IMR-90 (cell line): ENCODE results near the gene DACT2. TPM values are rescaled to one million over a fixed set of nuclear protein-coding genes. Genes with fewer than 3 reads are reported as not detected.

Experiments used
- ATAC-seq: fragments of 200-7000 bp; cut with Tn5 transposase; 2 replicates; pipeline ENCODE4 v1.9.1; 2020; ENCODE audit warnings: low read depth, mild to moderate bottlenecking, moderate library complexity
- BruUV-seq: library from RNA; stranded (reverse); fragments of 400-500 nt; replicated peaks from 2 replicates; lab custom pipeline; 2021; lab: Mats Ljungman, UMichigan
- CTCF ChIA-PET: fragments of 300-600 bp; formaldehyde crosslinking; extraction: SDS; loops from one replicate; lab custom pipeline; 2021; ENCODE audit warnings: antibody characterized with exemption; lab: Yijun Ruan, JAX
- POLR2A ChIA-PET: fragments of 300-600 bp; sonication (Branson Sonifier 250); formaldehyde crosslinking; loops from one replicate; lab custom pipeline; 2022; ENCODE audit warnings: antibody characterized with exemption; ENCODE audit not compliant: unreplicated experiment; lab: Charles Lee
- DNase-seq: peaks from one replicate; pipeline ENCODE4 v3.0.0; 2013
- H2AFZ ChIP-seq: replicated peaks from 2 replicates; pipeline ENCODE3; 2013; ENCODE audit warnings: low read length, mild to moderate bottlenecking; ENCODE audit not compliant: poor library complexity
- H2AK5ac ChIP-seq: 2 replicates; pipeline ENCODE4 v1.6.1; 2013; ENCODE audit warnings: low read depth, low read length, inconsistent platforms
- H2AK9ac ChIP-seq: replicated peaks from 2 replicates; pipeline ENCODE3; 2013; ENCODE audit warnings: mild to moderate bottlenecking, low read depth, low read length, moderate library complexity; ENCODE audit not compliant: poor library complexity
- H2BK120ac ChIP-seq: 2 replicates; pipeline ENCODE4 v1.6.1; 2013; ENCODE audit warnings: low read depth, low read length, inconsistent platforms
- H2BK15ac ChIP-seq: 3 replicates; pipeline ENCODE4 v1.6.1; 2013; ENCODE audit warnings: low read depth, low read length, inconsistent platforms
- H2BK20ac ChIP-seq: 2 replicates; pipeline ENCODE4 v1.6.1; 2013; ENCODE audit warnings: low read depth, mild to moderate bottlenecking, inconsistent platforms, low read length, moderate library complexity
- H2BK5ac ChIP-seq: 2 replicates; pipeline ENCODE4 v1.6.1; 2013; ENCODE audit warnings: mild to moderate bottlenecking, low read depth, low read length, inconsistent platforms; ENCODE audit not compliant: poor library complexity, severe bottlenecking
- H3K14ac ChIP-seq: replicated peaks from 2 replicates; pipeline ENCODE4 v1.6.1; 2013; ENCODE audit warnings: low read depth, low read length, inconsistent platforms
- H3K18ac ChIP-seq: 2 replicates; pipeline ENCODE4 v1.6.1; 2013; ENCODE audit warnings: low read depth, low read length, control low read depth
- H3K23ac ChIP-seq: 2 replicates; pipeline ENCODE4 v1.6.1; 2013; ENCODE audit warnings: low read depth, low read length, inconsistent platforms
- H3K27ac ChIP-seq: 2 replicates; pipeline ENCODE4 v1.5.1; 2013; ENCODE audit warnings: mild to moderate bottlenecking, control low read depth, low read length; ENCODE audit not compliant: insufficient read depth
- H3K27me3 ChIP-seq: 2 replicates; pipeline ENCODE4 v1.6.1; 2013; ENCODE audit warnings: low read length; ENCODE audit not compliant: control insufficient read depth, insufficient read depth
- H3K36me3 ChIP-seq: 2 replicates; pipeline ENCODE4 v1.6.1; 2013; ENCODE audit warnings: low read length, mixed read lengths; ENCODE audit not compliant: control insufficient read depth, insufficient read depth
- H3K4ac ChIP-seq: 2 replicates; pipeline ENCODE4 v1.6.1; 2013; ENCODE audit warnings: low read depth, low read length, inconsistent platforms
- H3K4me1 ChIP-seq: 2 replicates; pipeline ENCODE4 v1.6.1; 2013; ENCODE audit warnings: low read length, mixed read lengths; ENCODE audit not compliant: control insufficient read depth, insufficient read depth
- H3K4me2 ChIP-seq: 2 replicates; pipeline ENCODE4 v1.6.1; 2013; ENCODE audit warnings: low read depth, mild to moderate bottlenecking, control low read depth, low read length, moderate library complexity
- H3K4me3 ChIP-seq: 2 replicates; pipeline ENCODE4 v1.5.1; 2013; ENCODE audit warnings: low read depth, mild to moderate bottlenecking, control low read depth, low read length, moderate library complexity; ENCODE audit not compliant: insufficient read depth
- H3K56ac ChIP-seq: 2 replicates; pipeline ENCODE4 v1.6.1; 2013; ENCODE audit warnings: low read length, inconsistent platforms; ENCODE audit not compliant: insufficient read depth; ENCODE audit errors: extremely low read depth
- H3K79me1 ChIP-seq, 2 experiments: 2 replicates each; pipeline ENCODE4 v1.6.1; 2013; ENCODE audit warnings: low read length in 2 of 2, inconsistent platforms in 1 of 2, low read depth in 1 of 2
- H3K9ac ChIP-seq: 2 replicates; pipeline ENCODE4 v1.6.1; 2013; ENCODE audit warnings: low read depth, low read length, control low read depth
- H3K9me1 ChIP-seq: 2 replicates; pipeline ENCODE4 v1.6.1; 2013; ENCODE audit warnings: low read length, inconsistent platforms; ENCODE audit not compliant: insufficient read depth
- H3K9me3 ChIP-seq: 2 replicates; pipeline ENCODE4 v1.6.1; 2013; ENCODE audit warnings: low read length; ENCODE audit not compliant: control insufficient read depth, insufficient read depth
- H4K20me1 ChIP-seq: 2 replicates; pipeline ENCODE4 v1.6.1; 2013; ENCODE audit warnings: low read length, inconsistent platforms; ENCODE audit not compliant: insufficient read depth
- H4K5ac ChIP-seq: 2 replicates; pipeline ENCODE4 v1.6.1; 2013; ENCODE audit warnings: mild to moderate bottlenecking, low read depth, low read length, control low read depth
- H4K8ac ChIP-seq, 2 experiments: 2 replicates each; pipeline ENCODE4 v1.6.1; 2013; ENCODE audit warnings: low read depth in 2 of 2, low read length in 2 of 2, control low read depth in 1 of 2, inconsistent platforms in 1 of 2
- H4K91ac ChIP-seq: 2 replicates; pipeline ENCODE4 v1.6.1; 2013; ENCODE audit warnings: low read depth, low read length, inconsistent platforms; ENCODE audit not compliant: insufficient read depth
- BHLHE40 ChIP-seq: fragments of 150-350 bp; IDR thresholded peaks from 2 replicates; pipeline ENCODE4 v1.6.1; 2016; ENCODE audit warnings: mild to moderate bottlenecking, low read depth, low read length
- CEBPB ChIP-seq: IDR thresholded peaks from 2 replicates; pipeline ENCODE4 v1.6.1; 2012; ENCODE audit warnings: low read depth, low read length, improper control_type of control experiment
- CHD1 ChIP-seq: IDR thresholded peaks from 2 replicates; pipeline ENCODE4 v1.6.1; 2012; ENCODE audit warnings: low read depth, low read length, improper control_type of control experiment
- CTCF ChIP-seq: conservative IDR thresholded peaks from 2 replicates; pipeline ENCODE4 v1.5.1; 2012; ENCODE audit warnings: mild to moderate bottlenecking, low read depth, low read length, improper control_type of control experiment
- FOS ChIP-seq: fragments of 150-350 bp; IDR thresholded peaks from 2 replicates; pipeline ENCODE4 v1.6.1; 2016; ENCODE audit warnings: low read depth, low read length
- MAFK ChIP-seq: IDR thresholded peaks from 2 replicates; pipeline ENCODE4 v1.6.1; 2012; ENCODE audit warnings: low read depth, low read length, improper control_type of control experiment
- MAZ ChIP-seq: IDR thresholded peaks from 2 replicates; pipeline ENCODE4 v1.6.1; 2012; ENCODE audit warnings: low read depth, mild to moderate bottlenecking, low read length, improper control_type of control experiment, moderate library complexity, borderline replicate concordance
- MXI1 ChIP-seq: IDR thresholded peaks from 2 replicates; pipeline ENCODE4 v1.6.1; 2012; ENCODE audit warnings: low read depth, mild to moderate bottlenecking, low read length, moderate library complexity, borderline replicate concordance
- NFE2L2 ChIP-seq: fragments of 150-350 bp; IDR thresholded peaks from 2 replicates; pipeline ENCODE4 v1.6.1; 2016; ENCODE audit warnings: low read depth, mild to moderate bottlenecking, low read length
- POLR2A ChIP-seq: IDR thresholded peaks from 2 replicates; pipeline ENCODE4 v1.6.1; 2012; ENCODE audit warnings: mild to moderate bottlenecking, low read depth, low read length
- RAD21 ChIP-seq: IDR thresholded peaks from 2 replicates; pipeline ENCODE4 v1.6.1; 2012; ENCODE audit warnings: low read length, improper control_type of control experiment
- RCOR1 ChIP-seq: IDR thresholded peaks from 2 replicates; pipeline ENCODE4 v1.6.1; 2012; ENCODE audit warnings: mild to moderate bottlenecking, low read length, improper control_type of control experiment; ENCODE audit not compliant: insufficient replicate concordance
- RFX5 ChIP-seq: IDR thresholded peaks from 2 replicates; pipeline ENCODE4 v1.8.0; 2012; ENCODE audit warnings: low read depth, mild to moderate bottlenecking, low read length, moderate library complexity
- SMC3 ChIP-seq: fragments of 150-350 bp; IDR thresholded peaks from 2 replicates; pipeline ENCODE4 v1.6.1; 2016; ENCODE audit warnings: low read depth, mild to moderate bottlenecking, antibody characterized with exemption, low read length, moderate library complexity
- WGBS, 2 experiments: methylation state at CpG; one replicate each; pipeline versions ENCODE4 v1.1.5 to v1.1.7; 2013; ENCODE audit warnings: missing lambda C conversion rate in 2 of 2; ENCODE audit not compliant: insufficient read length in 1 of 2; ENCODE audit errors: extremely low coverage in 2 of 2; 5-methylcytosine and 5-hydroxymethylcytosine counted together
- dilution Hi-C: fragments of 300-500 bp; cut with HindIII; formaldehyde crosslinking; loops from one replicate; pipeline ENCODE4 v1.14.3; 2018; ENCODE audit warnings: low sequenced_read_pairs; ENCODE audit not compliant: unreplicated experiment
- in situ Hi-C: fragments of 300-500 bp; cut with MboI; formaldehyde crosslinking; loops from 3 replicates; pipeline ENCODE4 v1.14.3; 2019; ENCODE audit warnings: low sequenced_read_pairs, inconsistent platforms, mixed read lengths
- intact Hi-C: fragments of 100-400 bp; cut with micrococcal nuclease; formaldehyde crosslinking; loops from 2 replicates; pipeline ENCODE4 v1.10.0; 2022
- polyA plus RNA-seq, 3 experiments: library from polyadenylated mRNA; depleted of rRNA; stranded (reverse); fragments of >200 nt; gene quantifications; 2 replicates each; pipeline ENCODE4 v1.2.3, GENCODE V29; 2012; ENCODE audit warnings: low replicate concordance in 1 of 3
- total RNA-seq: library from RNA; depleted of rRNA; stranded (reverse); fragments of >200 nt; gene quantifications from 2 replicates; pipeline ENCODE4 v1.2.3, GENCODE V29; 2012
- TF ChIP-seq, protein P1 (sequence below): fragments of 150-350 bp; IDR thresholded peaks from 2 replicates; pipeline ENCODE4 v1.6.1; 2017; ENCODE audit warnings: mild to moderate bottlenecking, antibody characterized with exemption, low read length, low read depth
- TF ChIP-seq, protein P2 (sequence below): fragments of 150-350 bp; IDR thresholded peaks from 2 replicates; pipeline ENCODE4 v1.6.1; 2016; ENCODE audit warnings: low read depth, mild to moderate bottlenecking, low read length, moderate library complexity, borderline replicate concordance

DACT2 gene
- total and polyA plus RNA-seq, 2 of the 4 experiments (the other 2 are of a cell fraction), result not detected

- no peak for TF ChIP-seq MXI1
- TF ChIP-seq POLR2A, result no peak
- TF ChIP-seq, protein P1, sequence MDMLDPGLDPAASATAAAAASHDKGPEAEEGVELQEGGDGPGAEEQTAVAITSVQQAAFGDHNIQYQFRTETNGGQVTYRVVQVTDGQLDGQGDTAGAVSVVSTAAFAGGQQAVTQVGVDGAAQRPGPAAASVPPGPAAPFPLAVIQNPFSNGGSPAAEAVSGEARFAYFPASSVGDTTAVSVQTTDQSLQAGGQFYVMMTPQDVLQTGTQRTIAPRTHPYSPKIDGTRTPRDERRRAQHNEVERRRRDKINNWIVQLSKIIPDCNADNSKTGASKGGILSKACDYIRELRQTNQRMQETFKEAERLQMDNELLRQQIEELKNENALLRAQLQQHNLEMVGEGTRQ, result no peak
- TF ChIP-seq RCOR1, result no peak
- TF ChIP-seq RAD21, result no peak
- no peak for TF ChIP-seq SMC3
- TF ChIP-seq BHLHE40, result no peak
- no peak for TF ChIP-seq MAZ
- TF ChIP-seq CHD1, result no peak
- TF ChIP-seq CTCF, result no peak
- TF ChIP-seq RFX5, result no peak
- no peak for TF ChIP-seq CEBPB
- no peak for TF ChIP-seq MAFK
- TF ChIP-seq, protein P2, sequence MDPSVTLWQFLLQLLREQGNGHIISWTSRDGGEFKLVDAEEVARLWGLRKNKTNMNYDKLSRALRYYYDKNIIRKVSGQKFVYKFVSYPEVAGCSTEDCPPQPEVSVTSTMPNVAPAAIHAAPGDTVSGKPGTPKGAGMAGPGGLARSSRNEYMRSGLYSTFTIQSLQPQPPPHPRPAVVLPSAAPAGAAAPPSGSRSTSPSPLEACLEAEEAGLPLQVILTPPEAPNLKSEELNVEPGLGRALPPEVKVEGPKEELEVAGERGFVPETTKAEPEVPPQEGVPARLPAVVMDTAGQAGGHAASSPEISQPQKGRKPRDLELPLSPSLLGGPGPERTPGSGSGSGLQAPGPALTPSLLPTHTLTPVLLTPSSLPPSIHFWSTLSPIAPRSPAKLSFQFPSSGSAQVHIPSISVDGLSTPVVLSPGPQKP, result no peak
- no peak for TF ChIP-seq NFE2L2
- TF ChIP-seq FOS, result no peak
- Histone ChIP-seq H3K79me1 (no peaks in the 10 kb centered on the region), H2AFZ (no peak overlapping the region), H2BK15ac (no peak overlapping the region), H3K4me3 (no peak overlapping the region), H3K4ac (no peak overlapping the region), H4K5ac (no peak overlapping the region), H2BK5ac (no peak overlapping the region), H3K4me2 (no peak overlapping the region), H4K91ac (no peak overlapping the region), H3K4me1 (no peaks in the 10 kb centered on the region), H2BK20ac (no peak overlapping the region), H4K8ac (no peak overlapping the region), H3K14ac (no peak overlapping the region), H3K27ac (no peak overlapping the region), H3K27me3 (no peaks in the 10 kb centered on the region), H2AK5ac (no peak overlapping the region), H3K56ac (no peak overlapping the region), H3K18ac (no peak overlapping the region), H3K9ac (no peak overlapping the region), H3K36me3 (no peaks in the 10 kb centered on the region), H3K23ac (no peak overlapping the region), H4K20me1 (no peaks in the 10 kb centered on the region), H2AK9ac (no peak overlapping the region), H2BK120ac (no peak overlapping the region), H3K9me1 (no peaks in the 10 kb centered on the region), H3K9me3 (peaks cover 46% of the 10 kb centered on the region)
- in situ Hi-C loops, result no loop called here
- ATAC-seq (no peak), DNase-seq (no peak)
- POLR2A ChIA-PET, result no interaction called here
- BruUV-seq, result no TSS peak
- 57% methylated on average over 2 of the region's 17 CpGs; no CpG with 5 or more reads in 1 of the 2 experiments for WGBS, 2 experiments
- dilution Hi-C loops, result no loop called here
- CTCF ChIA-PET, result no interaction called here
- intact Hi-C loops, result no loop called here
Observed at GRCh38 chr6:168342636-168343035, 23.1 kb upstream of the DACT2 start.
